Activated CD8-positive, alpha-beta T cell treated with anti-CD3 and anti-CD28 coated beads for 36 hours (primary cell): ENCODE results near the gene PLEKHA1. TPM values are rescaled to one million over a fixed set of nuclear protein-coding genes. Genes with fewer than 3 reads are reported as not detected.

Experiments used
- ATAC-seq: fragments of 200-7000 bp; cut with Tn5 transposase; one replicate; pipeline ENCODE4 v1.10.0; 2021; ENCODE audit warnings: mild to moderate bottlenecking, moderate library complexity
- CTCF ChIA-PET: fragments of 350-600 bp; sonication (Branson Sonifier 250); formaldehyde crosslinking; loops from one replicate; lab custom pipeline; 2021; ENCODE audit warnings: antibody characterized with exemption; lab: Charles Lee
- POLR2A ChIA-PET: fragments of 350-600 bp; sonication (Branson Sonifier 250); formaldehyde crosslinking; loops from one replicate; lab custom pipeline; 2021; ENCODE audit warnings: antibody characterized with exemption; lab: Charles Lee
- DNase-seq: peaks from one replicate; pipeline ENCODE4 v3.0.0-alpha.2; 2020
- H3K27ac Mint-ChIP-seq: one replicate; pipeline ENCODE4 v1.8.0; 2021; ENCODE audit warnings: mild to moderate bottlenecking, mixed read lengths
- H3K27me3 Mint-ChIP-seq: one replicate; pipeline ENCODE4 v1.8.0; 2021; ENCODE audit warnings: mixed read lengths
- H3K36me3 Mint-ChIP-seq: one replicate; pipeline ENCODE4 v1.8.0; 2021; ENCODE audit warnings: low read depth, mixed read lengths
- H3K4me1 Mint-ChIP-seq: one replicate; pipeline ENCODE4 v1.8.0; 2021; ENCODE audit warnings: low read depth, mixed read lengths
- H3K4me3 Mint-ChIP-seq: one replicate; pipeline ENCODE4 v1.8.0; 2021; ENCODE audit warnings: mild to moderate bottlenecking, moderate library complexity, mixed read lengths
- H3K9me3 Mint-ChIP-seq: one replicate; pipeline ENCODE4 v1.8.0; 2021; ENCODE audit warnings: mixed read lengths
- intact Hi-C: fragments of 100-400 bp; cut with micrococcal nuclease; formaldehyde crosslinking; loops from one replicate; pipeline ENCODE4 v1.10.0; 2022
- total RNA-seq, 2 experiments: library from RNA; stranded (reverse); gene quantifications; one replicate each; pipeline ENCODE4 v1.2.3, GENCODE V29; 2021
- TF ChIP-seq, protein P1 (sequence below): fragments of 200-600 bp; IDR thresholded peaks from one replicate; pipeline ENCODE4 v1.8.0; 2022; ENCODE audit warnings: antibody characterized with exemption, mild to moderate bottlenecking

PLEKHA1 gene
- total RNA-seq, 2 experiments from 2014 or later: 17.0 to 17.4 TPM

DNA sequence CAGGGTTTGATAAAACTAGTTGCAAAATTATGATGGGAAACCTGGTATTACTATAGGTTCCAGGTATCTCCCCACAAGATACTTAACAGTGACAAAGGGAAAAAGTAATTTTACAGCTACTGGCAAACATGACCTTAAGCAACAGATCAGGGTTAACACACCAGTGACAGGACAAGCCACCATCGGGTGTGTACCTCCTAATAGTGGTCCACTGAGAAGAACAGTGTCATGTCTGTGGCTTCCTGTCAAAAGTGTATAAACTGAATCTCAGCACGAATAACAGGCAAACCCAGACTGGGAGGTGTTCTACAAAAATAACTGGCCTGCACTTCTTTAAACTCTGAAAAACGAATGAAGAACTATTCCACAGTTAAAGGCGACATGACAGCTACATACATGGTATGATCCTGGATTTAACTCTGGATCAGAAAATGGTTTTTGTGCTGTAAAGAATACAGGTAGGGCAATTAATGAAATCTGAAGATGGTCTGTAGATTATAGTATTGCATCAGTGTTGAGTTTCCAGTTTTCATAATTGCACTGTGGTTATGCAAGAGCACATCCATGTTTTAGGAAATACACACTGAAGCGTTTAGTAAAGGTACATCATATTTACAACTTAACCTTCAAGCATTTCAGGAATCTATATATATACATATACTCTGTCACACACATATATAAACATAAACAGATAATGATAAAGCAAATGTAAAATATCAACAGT is 47.9 kb downstream of the PLEKHA1 start:
- Mint-ChIP-seq H3K4me1 (peaks cover 66% of the 10 kb centered on the region), H3K36me3 (peaks cover 40% of the 10 kb centered on the region), H3K27ac (peak overlapping the region; percentile 76), H3K9me3 (peaks cover 6% of the 10 kb centered on the region), H3K27me3 (no peaks in the 10 kb centered on the region), H3K4me3 (no peak overlapping the region)
- ChIA-PET POLR2A (interaction anchor here (0.6 to 2.6 kb wide), 2 partner anchors 12 to 27 kb away, joined by 3 to 8 read pairs; no protein-coding TSS in a partner anchor), CTCF (interaction anchor here (1.2 to 3.5 kb wide), 4 partner anchors 9 to 79 kb away, joined by 3 to 22 read pairs (median 3); no protein-coding TSS in a partner anchor)
- DNase-seq: peak; percentile 49
- TF ChIP-seq, protein P1, sequence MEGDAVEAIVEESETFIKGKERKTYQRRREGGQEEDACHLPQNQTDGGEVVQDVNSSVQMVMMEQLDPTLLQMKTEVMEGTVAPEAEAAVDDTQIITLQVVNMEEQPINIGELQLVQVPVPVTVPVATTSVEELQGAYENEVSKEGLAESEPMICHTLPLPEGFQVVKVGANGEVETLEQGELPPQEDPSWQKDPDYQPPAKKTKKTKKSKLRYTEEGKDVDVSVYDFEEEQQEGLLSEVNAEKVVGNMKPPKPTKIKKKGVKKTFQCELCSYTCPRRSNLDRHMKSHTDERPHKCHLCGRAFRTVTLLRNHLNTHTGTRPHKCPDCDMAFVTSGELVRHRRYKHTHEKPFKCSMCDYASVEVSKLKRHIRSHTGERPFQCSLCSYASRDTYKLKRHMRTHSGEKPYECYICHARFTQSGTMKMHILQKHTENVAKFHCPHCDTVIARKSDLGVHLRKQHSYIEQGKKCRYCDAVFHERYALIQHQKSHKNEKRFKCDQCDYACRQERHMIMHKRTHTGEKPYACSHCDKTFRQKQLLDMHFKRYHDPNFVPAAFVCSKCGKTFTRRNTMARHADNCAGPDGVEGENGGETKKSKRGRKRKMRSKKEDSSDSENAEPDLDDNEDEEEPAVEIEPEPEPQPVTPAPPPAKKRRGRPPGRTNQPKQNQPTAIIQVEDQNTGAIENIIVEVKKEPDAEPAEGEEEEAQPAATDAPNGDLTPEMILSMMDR: no peak
- intact Hi-C loops: no loop called here
- ATAC-seq: peak; percentile 84

DNA sequence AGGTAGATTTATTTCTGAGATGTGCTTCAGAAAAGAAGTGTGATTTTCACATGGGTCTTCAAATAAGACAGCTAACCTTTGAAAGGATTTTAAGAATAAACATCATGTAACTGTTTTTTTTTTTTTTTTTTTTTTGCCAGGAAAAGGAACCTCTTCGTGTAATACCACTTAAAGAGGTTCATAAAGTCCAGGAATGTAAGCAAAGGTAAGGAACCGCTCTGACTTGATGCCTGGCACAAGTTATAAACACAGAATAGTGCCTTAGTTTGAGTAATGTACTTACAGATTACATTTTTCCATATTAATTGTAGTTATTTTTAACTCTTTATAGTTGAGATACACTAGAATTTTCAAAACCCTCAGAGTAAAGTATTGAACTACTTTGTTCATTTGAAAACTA is 49.6 kb downstream of the PLEKHA1 start:
- intact Hi-C loops: no loop called here
- H3K4me3 Mint-ChIP-seq: no peak overlapping the region
- no peak for DNase-seq
- H3K27ac Mint-ChIP-seq: peak overlapping the region; percentile 20
- ChIA-PET CTCF (interaction anchor here (0.9 to 3.5 kb wide), 5 partner anchors 11 to 152 kb away, joined by 3 to 22 read pairs (median 4); no protein-coding TSS in a partner anchor), POLR2A (interaction anchor here (0.7 to 2.6 kb wide), 3 partner anchors 7 to 49 kb away, joined by 3 to 8 read pairs (median 3); no protein-coding TSS in a partner anchor)
- H3K9me3 Mint-ChIP-seq: no peaks in the 10 kb centered on the region
- H3K27me3 Mint-ChIP-seq: no peaks in the 10 kb centered on the region
- ATAC-seq: no peak
- peaks cover 52% of the 10 kb centered on the region for H3K4me1 Mint-ChIP-seq
- peaks cover 27% of the 10 kb centered on the region for H3K36me3 Mint-ChIP-seq
- TF ChIP-seq, protein P1: no peak

DNA sequence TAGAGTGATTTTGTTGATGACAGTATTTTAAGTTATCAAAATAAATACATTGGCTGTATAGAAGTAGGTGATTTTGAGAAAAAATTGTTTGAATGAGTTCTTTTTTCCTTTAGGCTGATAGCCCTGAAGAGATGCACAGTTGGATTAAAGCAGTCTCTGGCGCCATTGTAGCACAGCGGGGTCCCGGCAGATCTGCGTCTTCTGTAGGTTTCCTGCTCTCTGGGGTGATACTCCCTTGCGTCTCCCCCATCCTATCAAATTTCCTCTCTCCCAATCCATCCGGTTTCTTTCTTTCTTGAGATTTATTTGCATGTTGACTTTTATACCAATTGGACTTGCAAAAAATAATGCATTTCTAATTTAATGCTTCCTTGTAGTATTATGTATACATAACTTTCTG is 52.3 kb downstream of the PLEKHA1 start:
- POLR2A ChIA-PET: interaction anchor here (0.6 kb wide), 1 partner anchor 11 kb away, joined by 3 read pairs; no protein-coding TSS in a partner anchor

DNA sequence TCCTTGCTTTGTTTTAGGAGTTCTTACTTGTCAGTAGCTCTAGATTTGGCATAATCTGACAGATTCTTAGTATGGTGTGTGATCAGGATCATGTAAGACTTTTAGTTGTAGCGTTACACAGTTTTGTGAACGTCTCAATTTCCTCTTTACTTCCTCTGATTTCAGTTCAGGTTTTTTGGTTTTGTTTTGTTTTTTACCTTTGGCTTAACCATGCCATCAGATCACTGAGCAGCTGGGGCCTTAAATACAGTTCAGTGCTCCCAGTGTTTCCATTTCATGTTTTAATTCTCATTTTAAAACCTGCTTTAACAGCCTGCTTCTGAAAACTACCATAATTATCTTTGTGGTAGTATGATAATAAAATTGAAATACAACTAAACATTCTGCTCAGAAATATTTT is 52.8 kb downstream of the PLEKHA1 start:
- Mint-ChIP-seq H3K9me3 (no peaks in the 10 kb centered on the region), H3K36me3 (peaks cover 10% of the 10 kb centered on the region), H3K27me3 (no peaks in the 10 kb centered on the region), H3K27ac (peak overlapping the region; percentile 70), H3K4me3 (no peak overlapping the region), H3K4me1 (peaks cover 20% of the 10 kb centered on the region)
- ATAC-seq: no peak
- CTCF ChIA-PET: no interaction called here
- intact Hi-C loops: no loop called here
- POLR2A ChIA-PET: interaction anchor here (0.6 kb wide), 1 partner anchor 10 kb away, joined by 3 read pairs; no protein-coding TSS in a partner anchor
- TF ChIP-seq, protein P1: no peak
- DNase-seq: no peak

More for the DNA sequence above, 52.3 kb downstream of the PLEKHA1 start:
- Mint-ChIP-seq H3K27ac (no peak overlapping the region), H3K9me3 (no peaks in the 10 kb centered on the region), H3K4me1 (peaks cover 25% of the 10 kb centered on the region), H3K4me3 (no peak overlapping the region), H3K27me3 (no peaks in the 10 kb centered on the region), H3K36me3 (peaks cover 10% of the 10 kb centered on the region)
- DNase-seq: no peak
- CTCF ChIA-PET: no interaction called here
- no peak for ATAC-seq
- intact Hi-C loops: no loop called here
- TF ChIP-seq, protein P1: no peak
